ENCODE measurements around the gene AGBL1. TPM values are rescaled to one million over a fixed set of nuclear protein-coding genes. Genes with fewer than 3 reads are reported as not detected.

Gene AGBL1
- total RNA-seq, 2 donors from 2014 or later = not detected

DNA sequence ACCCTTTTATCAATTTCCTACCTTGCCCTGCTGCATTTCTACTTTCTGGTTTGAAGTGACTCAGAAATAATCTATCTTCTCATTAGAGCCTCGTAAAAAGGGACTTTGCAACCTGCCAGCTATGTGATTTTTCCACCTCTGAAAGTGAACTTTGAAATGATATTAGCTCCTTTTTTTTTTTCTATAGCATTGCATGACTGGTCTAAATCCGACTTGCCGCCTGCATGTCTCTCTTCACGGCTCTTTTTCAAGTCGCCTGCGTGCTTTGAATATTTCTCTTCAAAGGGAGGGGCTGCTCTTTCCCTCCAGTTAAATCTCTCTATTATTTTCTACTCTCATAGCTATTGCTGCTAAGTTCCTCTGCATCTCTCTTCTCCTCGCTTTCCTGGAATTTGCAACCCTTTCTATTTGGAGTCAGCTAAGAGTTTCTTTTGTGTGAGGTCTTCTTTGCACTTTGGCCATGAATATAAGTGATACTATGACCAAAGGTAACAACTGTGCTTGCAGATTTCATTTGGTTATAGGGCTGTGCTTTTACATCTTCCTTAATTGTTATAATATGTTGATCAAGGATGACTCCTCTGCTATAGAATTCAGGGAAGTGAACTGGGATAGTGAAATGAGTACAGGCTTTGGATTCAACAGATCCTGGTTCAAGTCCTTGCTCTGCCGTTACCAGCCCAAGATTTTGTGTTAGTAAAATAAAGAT is 541.1 kb downstream of the AGBL1 start:
- 18 to 28% methylated on average over 8 of the region's 8 CpGs for WGBS, 2 donors
- TF ChIP-seq, protein P1, sequence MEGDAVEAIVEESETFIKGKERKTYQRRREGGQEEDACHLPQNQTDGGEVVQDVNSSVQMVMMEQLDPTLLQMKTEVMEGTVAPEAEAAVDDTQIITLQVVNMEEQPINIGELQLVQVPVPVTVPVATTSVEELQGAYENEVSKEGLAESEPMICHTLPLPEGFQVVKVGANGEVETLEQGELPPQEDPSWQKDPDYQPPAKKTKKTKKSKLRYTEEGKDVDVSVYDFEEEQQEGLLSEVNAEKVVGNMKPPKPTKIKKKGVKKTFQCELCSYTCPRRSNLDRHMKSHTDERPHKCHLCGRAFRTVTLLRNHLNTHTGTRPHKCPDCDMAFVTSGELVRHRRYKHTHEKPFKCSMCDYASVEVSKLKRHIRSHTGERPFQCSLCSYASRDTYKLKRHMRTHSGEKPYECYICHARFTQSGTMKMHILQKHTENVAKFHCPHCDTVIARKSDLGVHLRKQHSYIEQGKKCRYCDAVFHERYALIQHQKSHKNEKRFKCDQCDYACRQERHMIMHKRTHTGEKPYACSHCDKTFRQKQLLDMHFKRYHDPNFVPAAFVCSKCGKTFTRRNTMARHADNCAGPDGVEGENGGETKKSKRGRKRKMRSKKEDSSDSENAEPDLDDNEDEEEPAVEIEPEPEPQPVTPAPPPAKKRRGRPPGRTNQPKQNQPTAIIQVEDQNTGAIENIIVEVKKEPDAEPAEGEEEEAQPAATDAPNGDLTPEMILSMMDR (IDR thresholded peaks at IDR 0.05) = no peak
- TF ChIP-seq POLR2A (IDR thresholded peaks at IDR 0.05) = no peak
- intact Hi-C loops (cut with DNase I) = no loop called here
- Histone ChIP-seq H3K27me3 (no peaks in the 10 kb centered on the region), H3K36me3 (replicated peaks in 1 of 2; ENCODE audit: insufficient read depth in 1 of 2, low read depth in 2 of 2) (no peaks in the 10 kb centered on the region), H3K27ac (no peak overlapping the region), H3K4me3 (no peak overlapping the region), H3K4me1 (no peaks in the 10 kb centered on the region), H3K9me3 (no peaks in the 10 kb centered on the region)
- ATAC-seq (no peak), DNase-seq (no peak)

DNA sequence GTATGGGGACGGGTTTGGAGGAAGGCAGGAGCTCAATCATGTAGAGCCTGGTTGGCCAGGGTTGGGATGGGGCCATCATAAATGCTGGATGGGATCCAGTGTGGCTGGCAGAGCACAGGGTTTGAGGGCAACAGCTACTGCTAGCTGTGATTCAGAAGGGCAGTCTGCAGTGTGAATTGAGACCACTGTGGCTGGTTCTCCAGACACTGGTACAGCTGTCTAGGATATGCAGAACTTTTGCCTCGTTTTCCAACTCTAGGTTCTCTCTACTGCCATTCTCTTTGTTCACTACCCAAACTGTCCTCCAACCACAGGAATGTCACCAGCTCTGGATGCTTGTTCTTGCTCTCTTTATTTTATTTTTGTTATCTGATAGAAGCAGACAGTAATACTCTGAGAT is 543.6 kb downstream of the AGBL1 start:
- Histone ChIP-seq H3K27ac (no peak overlapping the region), H3K4me3 (no peak overlapping the region), H3K4me1 (no peaks in the 10 kb centered on the region), H3K9me3 (no peaks in the 10 kb centered on the region), H3K36me3 (replicated peaks in 1 of 2; ENCODE audit: insufficient read depth in 1 of 2, low read depth in 2 of 2) (no peaks in the 10 kb centered on the region), H3K27me3 (no peaks in the 10 kb centered on the region)
- no peak for ATAC-seq
- intact Hi-C loops (cut with DNase I) = no loop called here
- WGBS, 2 donors = 39 to 41% methylated on average over 2 of the region's 2 CpGs
- no peak for TF ChIP-seq POLR2A (IDR thresholded peaks at IDR 0.05)
- TF ChIP-seq, protein P1 (IDR thresholded peaks at IDR 0.05) = no peak
- no peak for DNase-seq

DNA sequence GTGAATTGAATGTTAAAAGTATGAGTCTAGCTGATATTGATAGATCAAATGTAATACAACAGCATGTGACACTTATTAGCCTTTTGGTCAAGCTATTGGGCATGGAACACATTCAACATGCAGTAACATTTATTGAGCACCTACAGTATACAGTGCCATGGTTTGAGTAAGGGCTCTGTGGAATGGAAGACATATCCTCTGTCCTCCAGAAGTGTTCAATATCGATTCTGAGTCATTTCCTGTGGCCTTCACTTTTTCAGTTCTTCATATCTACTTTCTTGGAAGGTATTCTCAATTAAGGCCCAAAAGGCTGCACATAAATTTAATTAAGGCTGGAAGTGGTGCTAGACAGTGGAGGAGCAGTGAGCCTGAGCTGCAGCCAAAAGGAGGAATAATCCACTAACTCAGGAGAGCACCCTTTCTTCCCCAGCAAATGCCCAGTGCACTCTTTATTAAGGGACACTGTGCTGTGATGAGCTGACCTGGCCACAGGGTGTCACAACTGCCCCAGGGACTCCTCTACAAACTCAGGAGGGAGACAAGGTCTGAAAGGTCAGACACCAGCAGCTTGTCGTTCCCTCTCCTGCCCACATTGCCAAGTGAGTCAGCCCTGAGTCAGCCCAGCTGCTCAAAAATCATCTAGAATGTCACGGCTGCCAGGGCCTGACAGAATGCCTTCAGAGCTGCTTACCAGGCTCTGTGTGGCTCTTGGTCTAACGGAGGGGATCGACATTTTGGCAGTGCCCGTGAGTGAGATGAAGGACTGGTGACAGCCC is 544.8 kb downstream of the AGBL1 start:
- H3K27ac ChIP-seq = no peak overlapping the region
- WGBS, 2 donors = 24 to 25% methylated on average over 3 to 6 of the region's 6 CpGs
- no peak for TF ChIP-seq POLR2A (IDR thresholded peaks at IDR 0.05)
- TF ChIP-seq, protein P1 (IDR thresholded peaks at IDR 0.05) = peak in 3 of 7 experiments; percentile 15 to 24 (median 19)
- no peaks in the 10 kb centered on the region for H3K4me1 ChIP-seq
- H3K36me3 ChIP-seq (replicated peaks in 1 of 2; ENCODE audit: insufficient read depth in 1 of 2, low read depth in 2 of 2) = no peaks in the 10 kb centered on the region
- H3K27me3 ChIP-seq = no peaks in the 10 kb centered on the region
- H3K4me3 ChIP-seq = no peak overlapping the region
- peak; percentile 12 to 50 (median 24) for DNase-seq
- H3K9me3 ChIP-seq = no peaks in the 10 kb centered on the region
- intact Hi-C loops (cut with DNase I) = no loop called here
- ATAC-seq = no peak

DNA sequence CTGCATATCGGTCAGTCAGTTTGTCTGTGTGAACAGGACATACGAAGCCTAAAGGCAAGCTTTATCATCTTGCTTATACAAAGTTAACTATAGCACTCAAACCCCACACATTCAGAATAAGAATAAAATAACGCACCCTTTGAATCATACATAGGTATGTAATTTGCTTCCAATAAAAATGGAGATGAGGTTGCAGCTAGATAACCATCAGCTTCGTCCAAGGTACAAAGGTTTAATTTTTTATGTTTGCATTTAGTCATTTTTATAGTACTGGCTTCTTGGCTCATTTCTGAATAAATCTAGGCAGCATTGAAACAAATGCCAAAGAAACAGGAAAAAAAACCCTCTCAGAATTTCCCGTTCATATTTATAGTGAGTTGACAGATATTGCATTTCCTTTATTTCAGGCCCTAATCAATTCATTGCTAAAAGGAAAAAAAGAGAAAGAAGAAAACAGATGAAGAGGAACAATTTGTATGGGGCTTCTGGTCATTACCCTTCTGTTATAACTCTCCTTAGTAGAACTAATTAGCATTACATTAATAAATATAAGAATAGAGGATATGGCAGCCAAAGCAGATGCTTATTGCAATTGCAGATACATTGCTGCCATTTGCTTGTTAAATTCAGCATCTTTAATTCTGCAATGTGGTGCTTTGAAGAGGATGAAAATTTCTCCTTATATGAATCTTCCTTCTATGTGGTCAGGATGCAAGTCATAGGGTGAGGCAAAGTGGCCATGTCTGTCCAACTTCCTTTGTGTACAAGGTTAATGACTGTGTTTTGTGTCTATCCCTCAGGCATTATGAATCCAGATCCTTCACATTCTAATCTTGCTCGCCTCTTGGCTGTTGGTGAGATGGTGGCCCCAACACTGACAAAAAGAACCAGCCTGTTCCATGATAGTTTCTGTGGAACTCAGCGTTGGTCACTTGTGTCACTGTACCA is 550.0 kb downstream of the AGBL1 start:
- no peak overlapping the region for H3K4me3 ChIP-seq
- WGBS, 2 donors = 53 to 60% methylated on average over 7 of the region's 7 CpGs
- DNase-seq = no peak
- H3K36me3 ChIP-seq (replicated peaks in 1 of 2; ENCODE audit: insufficient read depth in 1 of 2, low read depth in 2 of 2) = no peaks in the 10 kb centered on the region
- no peaks in the 10 kb centered on the region for H3K4me1 ChIP-seq
- intact Hi-C loops (cut with DNase I) = no loop called here
- H3K27me3 ChIP-seq = no peaks in the 10 kb centered on the region
- ATAC-seq = no peak
- TF ChIP-seq, protein P1 (IDR thresholded peaks at IDR 0.05) = no peak
- no peak for TF ChIP-seq POLR2A (IDR thresholded peaks at IDR 0.05)
- H3K9me3 ChIP-seq = no peaks in the 10 kb centered on the region
- no peak overlapping the region for H3K27ac ChIP-seq
